Breast epithelium (tissue), 3 donors: ENCODE data around the gene FUCA1.

Source experiments
- CTCF ChIP-seq, 3 donors: fragments of 450-650 bp; IDR thresholded peaks; one replicate each; pipeline ENCODE4 v1.5.1; 2016 to 2017; ENCODE audit warnings: antibody characterized with exemption in 3 of 3, mild to moderate bottlenecking in 3 of 3, moderate library complexity in 3 of 3
- POLR2A ChIP-seq: fragments of 450-650 bp; IDR thresholded peaks from one replicate; pipeline ENCODE4 v1.6.1; 2016; ENCODE audit warnings: antibody characterized with exemption, mild to moderate bottlenecking, moderate library complexity
- POLR2AphosphoS5 ChIP-seq, 3 donors: sonication (generic); formaldehyde crosslinking; IDR thresholded peaks; one replicate each; pipeline ENCODE4 v1.6.1; 2017; ENCODE audit warnings: antibody characterized with exemption in 3 of 3

GRCh38 chr1:23797478-23798448, 70.3 kb downstream of the FUCA1 start:
- TF ChIP-seq CTCF (IDR thresholded peaks at IDR 0.05) (no peak), POLR2A (no peak), POLR2AphosphoS5 (IDR thresholded peaks at IDR 0.05) (no peak)
